CD14-positive monocyte (primary cell): ENCODE measurements around the gene CARD11. TPM values are rescaled to one million over a fixed set of nuclear protein-coding genes. Genes with fewer than 3 reads are reported as not detected.
A peak's percentile ranks its signal among the peaks of the same experiment; 100 is the strongest.

ENCODE experiments used
- DNase-seq, 3 donors: peaks; one replicate each; pipeline ENCODE4 v3.0.0-alpha.2; 2011 to 2022
- H2AFZ ChIP-seq: 2 replicates; pipeline ENCODE4 v1.6.0; 2012; ENCODE audit warnings: mild to moderate bottlenecking, low read depth, low read length, inconsistent platforms; ENCODE audit not compliant: insufficient read depth, poor library complexity, severe bottlenecking
- H3K27ac ChIP-seq, 2 donors: 1 replicate in 1 of 2; 2 replicates in 1 of 2; pipeline ENCODE4 v1.5.1; 2012 to 2013; ENCODE audit warnings: low read length in 2 of 2, control low read depth in 1 of 2, inconsistent platforms in 1 of 2, low read depth in 1 of 2, mild to moderate bottlenecking in 1 of 2
- H3K27me3 ChIP-seq, 2 donors: one replicate each; pipeline versions ENCODE4 v1.6.0 to v1.6.1; 2011 to 2013; ENCODE audit warnings: low read length in 2 of 2; ENCODE audit not compliant: control insufficient read depth in 2 of 2, insufficient read depth in 2 of 2
- H3K36me3 ChIP-seq, 2 donors: replicated peaks in 1 of 2; 1 replicate in 1 of 2; 2 replicates in 1 of 2; pipeline versions ENCODE4 v1.5.1 to v1.6.1; 2012 to 2013; ENCODE audit warnings: low read length in 2 of 2, control low read depth in 1 of 2, inconsistent platforms in 1 of 2, mild to moderate bottlenecking in 1 of 2; ENCODE audit not compliant: insufficient read depth in 2 of 2, control insufficient read depth in 1 of 2
- H3K4me1 ChIP-seq, 2 donors: 1 replicate in 1 of 2; 2 replicates in 1 of 2; pipeline versions ENCODE4 v1.5.1 to v1.6.1; 2012 to 2013; ENCODE audit warnings: low read length in 2 of 2, control low read depth in 1 of 2, inconsistent platforms in 1 of 2, mild to moderate bottlenecking in 1 of 2, moderate library complexity in 1 of 2; ENCODE audit not compliant: insufficient read depth in 2 of 2, control insufficient read depth in 1 of 2
- H3K4me2 ChIP-seq: replicated peaks from 2 replicates; pipeline ENCODE3; 2012; ENCODE audit warnings: low read length, moderate library complexity, mild to moderate bottlenecking; ENCODE audit not compliant: poor library complexity, severe bottlenecking; ENCODE audit errors: extremely low read depth
- H3K4me3 ChIP-seq, 3 experiments: fragments of 200-600 bp in 1 of 3; sonication (generic) in 1 of 3; replicated peaks in 1 of 3; 1 replicate in 2 of 3; 2 replicates in 1 of 3; pipeline ENCODE4 v1.5.1; 2011 to 2013; ENCODE audit warnings: low read length in 3 of 3, mild to moderate bottlenecking in 3 of 3, control low read depth in 2 of 3, low read depth in 2 of 3, inconsistent platforms in 1 of 3, moderate library complexity in 1 of 3
- H3K79me2 ChIP-seq: 2 replicates; pipeline ENCODE4 v1.6.0; 2012; ENCODE audit warnings: mild to moderate bottlenecking, control low read depth, inconsistent platforms, low read length, moderate library complexity; ENCODE audit not compliant: insufficient read depth
- H3K9ac ChIP-seq: 2 replicates; pipeline ENCODE4 v1.6.0; 2017; ENCODE audit warnings: low read length, mild to moderate bottlenecking; ENCODE audit not compliant: insufficient read depth, poor library complexity, severe bottlenecking
- H3K9me3 ChIP-seq, 2 donors: replicated peaks in 1 of 2; 1 replicate in 1 of 2; 2 replicates in 1 of 2; pipeline versions ENCODE4 v1.5.1 to v1.6.1; 2012 to 2013; ENCODE audit warnings: low read length in 2 of 2, control low read depth in 1 of 2; ENCODE audit not compliant: control insufficient read depth in 1 of 2, insufficient read depth in 1 of 2
- H4K20me1 ChIP-seq: 2 replicates; pipeline ENCODE4 v1.6.0; 2012; ENCODE audit warnings: mild to moderate bottlenecking, low read length, control low read depth, moderate library complexity; ENCODE audit not compliant: insufficient read depth
- H3K27ac Mint-ChIP-seq, 7 donors: one replicate each; pipeline ENCODE4 v1.8.0; 2020; ENCODE audit warnings: mild to moderate bottlenecking in 7 of 7, mixed read lengths in 7 of 7, moderate library complexity in 6 of 7, inconsistent platforms in 2 of 7
- H3K27me3 Mint-ChIP-seq, 3 donors: one replicate each; pipeline ENCODE4 v1.8.0; 2021 to 2022; ENCODE audit warnings: low read depth in 3 of 3, mild to moderate bottlenecking in 3 of 3, mixed read lengths in 3 of 3, moderate library complexity in 3 of 3, inconsistent platforms in 1 of 3
- H3K36me3 Mint-ChIP-seq, 2 donors: one replicate each; pipeline ENCODE4 v1.8.0; 2020; ENCODE audit warnings: mixed read lengths in 2 of 2, inconsistent platforms in 1 of 2, mild to moderate bottlenecking in 1 of 2
- H3K4me1 Mint-ChIP-seq: one replicate; pipeline ENCODE4 v1.8.0; 2020; ENCODE audit warnings: mild to moderate bottlenecking, mixed read lengths
- H3K4me3 Mint-ChIP-seq, 2 donors: one replicate each; pipeline ENCODE4 v1.8.0; 2020; ENCODE audit warnings: mild to moderate bottlenecking in 2 of 2, mixed read lengths in 2 of 2, moderate library complexity in 1 of 2
- H3K9me3 Mint-ChIP-seq, 7 donors: one replicate each; pipeline ENCODE4 v1.8.0; 2020 to 2022; ENCODE audit warnings: mixed read lengths in 7 of 7, mild to moderate bottlenecking in 6 of 7, moderate library complexity in 6 of 7, inconsistent platforms in 2 of 7
- CTCF ChIP-seq: fragments of 200-600 bp; IDR thresholded peaks from one replicate; pipeline ENCODE4 v1.8.0; 2022; ENCODE audit warnings: antibody characterized with exemption, mild to moderate bottlenecking
- WGBS: methylation state at CpG from one replicate; pipeline ENCODE4 v1.1.5; 2013; ENCODE audit warnings: missing lambda C conversion rate; ENCODE audit not compliant: insufficient coverage; 5-methylcytosine and 5-hydroxymethylcytosine counted together
- intact Hi-C, 2 donors: fragments of 100-400 bp; cut with micrococcal nuclease; formaldehyde crosslinking; loops; one replicate each; pipeline versions ENCODE4 v1.15.0 to v1.15.1; 2023
- polyA plus RNA-seq, 3 donors: library from polyadenylated mRNA; depleted of rRNA in 1 of 3; unstranded in 2 of 3; stranded (reverse) in 1 of 3; fragments of 300-500 nt in 2 of 3; fragments of >200 nt in 1 of 3; fragmentation: Illumina TruSeq in 2 of 3; gene quantifications; 1 replicate in 2 of 3; 2 replicates in 1 of 3; pipeline ENCODE4 v1.2.3, GENCODE V29; 2012 to 2021

Gene CARD11
- polyA plus RNA-seq, 3 donors, result 0.04 to 0.17 TPM; not detected in 1

DNA sequence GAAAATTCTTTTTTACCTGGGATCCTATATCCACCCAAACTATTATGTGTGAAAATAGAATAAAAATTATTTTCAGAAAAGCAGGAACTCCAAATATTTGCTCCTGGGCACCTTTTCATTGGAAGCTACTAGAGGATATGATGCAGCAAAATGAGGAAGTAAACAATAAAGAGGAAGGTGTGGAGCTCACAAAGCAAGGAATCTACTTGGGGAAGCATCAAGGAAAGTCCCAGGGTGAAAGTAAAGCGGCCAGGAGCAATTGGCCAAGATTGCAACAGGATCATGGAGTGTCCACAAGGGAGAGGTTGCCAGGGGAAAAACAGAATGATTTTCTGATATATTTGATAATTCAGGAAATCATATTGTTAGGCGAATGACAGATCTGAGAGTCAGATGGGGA is 80.8 kb downstream of the CARD11 start:
- DNase-seq, result peak; percentile 30 to 90 (median 59)
- Mint-ChIP-seq H3K27me3 (peaks cover 3 to 13% (median 12%) of the 10 kb centered on the region in 3 donors), H3K27ac (peak overlapping the region in 5 of 7 donors; percentile 14 to 80 (median 70)), H3K36me3 (no peaks in the 10 kb centered on the region), H3K4me3 (no peak overlapping the region), H3K4me1 (peaks cover 9% of the 10 kb centered on the region), H3K9me3 (peaks cover 0 to 12% (median 9%) of the 10 kb centered on the region in 7 donors)
- Histone ChIP-seq H3K4me3 (no peak overlapping the region), H3K27me3 (no peaks in the 10 kb centered on the region), H3K4me1 (peaks cover 4 to 6% of the 10 kb centered on the region in 2 donors), H3K9ac (no peak overlapping the region), H2AFZ (no peak overlapping the region), H3K79me2 (no peaks in the 10 kb centered on the region), H4K20me1 (no peaks in the 10 kb centered on the region), H3K36me3 (no peaks in the 10 kb centered on the region), H3K27ac (no peak overlapping the region), H3K9me3 (peaks cover 8 to 13% of the 10 kb centered on the region in 2 donors), H3K4me2 (no peak overlapping the region)
- no peak for TF ChIP-seq CTCF
- intact Hi-C loops, result loop anchor here in 1 of 2 donors (10.0 kb wide), 1 partner anchor 88 kb away; no protein-coding TSS in a partner anchor
- 50% methylated on average over 2 of the region's 2 CpGs for WGBS

DNA sequence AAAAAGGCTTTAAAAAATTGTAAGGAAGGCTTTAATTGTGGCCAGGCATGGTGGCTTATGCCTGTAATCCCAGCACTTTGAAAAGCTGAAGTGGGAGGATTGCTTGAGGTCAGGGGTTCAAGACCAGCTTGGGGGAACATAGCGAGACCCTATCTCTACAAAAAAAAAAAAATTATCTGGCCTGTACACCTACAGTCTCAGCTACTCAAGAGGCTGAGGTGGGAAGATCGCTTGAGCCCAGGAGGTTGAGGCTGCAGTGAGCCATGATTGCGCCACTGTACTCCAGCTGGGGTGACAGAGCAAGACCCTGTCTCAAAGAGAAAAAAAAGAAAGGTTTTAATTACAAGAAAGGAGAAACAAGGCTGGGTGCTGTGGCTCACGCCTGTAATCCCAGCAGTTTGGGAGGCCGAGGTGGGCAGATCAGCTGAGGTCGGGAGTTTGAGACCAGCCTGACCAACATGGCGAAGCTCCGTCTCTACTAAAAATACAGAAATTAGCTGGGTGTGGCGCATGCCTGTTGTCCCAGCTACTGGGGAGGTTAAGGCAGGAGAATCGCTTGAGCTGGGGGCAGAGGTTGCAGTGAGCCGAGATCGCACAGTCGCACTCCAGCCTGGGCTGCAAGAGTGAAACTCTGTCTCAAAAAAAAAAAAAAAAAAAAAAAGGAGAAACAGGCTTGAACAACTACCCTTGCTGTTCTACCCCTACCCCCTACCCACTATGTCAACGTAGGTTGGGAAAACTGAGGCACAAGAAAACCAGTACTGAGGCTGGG is 83.7 kb downstream of the CARD11 start:
- peaks cover 3 to 13% (median 13%) of the 10 kb centered on the region in 3 donors for H3K27me3 Mint-ChIP-seq
- H3K27ac Mint-ChIP-seq, result no peak overlapping the region
- TF ChIP-seq CTCF, result no peak
- H3K9me3 Mint-ChIP-seq, result peaks cover 0 to 3% (median 0%) of the 10 kb centered on the region in 7 donors
- Histone ChIP-seq H3K79me2 (no peaks in the 10 kb centered on the region), H3K4me2 (no peak overlapping the region), H3K9me3 (no peaks in the 10 kb centered on the region), H3K4me3 (no peak overlapping the region), H2AFZ (no peak overlapping the region), H3K9ac (no peak overlapping the region), H3K27ac (no peak overlapping the region), H4K20me1 (no peaks in the 10 kb centered on the region), H3K4me1 (peaks cover 17 to 19% of the 10 kb centered on the region in 2 donors), H3K27me3 (no peaks in the 10 kb centered on the region), H3K36me3 (no peaks in the 10 kb centered on the region)
- no peaks in the 10 kb centered on the region for H3K36me3 Mint-ChIP-seq
- H3K4me1 Mint-ChIP-seq, result peaks cover 19% of the 10 kb centered on the region
- intact Hi-C loops, result loop anchor here in 1 of 2 donors (10.0 kb wide), 1 partner anchor 85 kb away; no protein-coding TSS in a partner anchor
- 83% methylated on average over 12 of the region's 14 CpGs for WGBS
- peak overlapping the region in 1 of 2 donors; percentile 70 for H3K4me3 Mint-ChIP-seq
- no peak for DNase-seq
